Suprapubic skin (tissue), 4 donors: Measurements from ENCODE around the gene XXYLT1. TPM values are rescaled to one million over a fixed set of nuclear protein-coding genes. Genes with fewer than 3 reads are reported as not detected.

ENCODE experiments used
- DNase-seq, 2 donors: peaks; one replicate each; pipeline ENCODE4 v3.0.0-alpha.2; 2019; ENCODE audit warnings: low spot score in 2 of 2
- H3K27ac ChIP-seq: fragments of 200-600 bp; sonication (generic); one replicate; pipeline ENCODE4 v1.5.1; 2019
- H3K27me3 ChIP-seq: fragments of 200-600 bp; sonication (generic); one replicate; pipeline ENCODE4 v1.5.1; 2019
- H3K36me3 ChIP-seq: fragments of 200-600 bp; sonication (generic); one replicate; pipeline ENCODE4 v1.5.1; 2019
- H3K4me1 ChIP-seq: fragments of 200-600 bp; sonication (generic); one replicate; pipeline ENCODE4 v1.5.1; 2019
- H3K4me3 ChIP-seq: fragments of 200-600 bp; sonication (generic); one replicate; pipeline ENCODE4 v1.5.1; 2019; ENCODE audit warnings: mild to moderate bottlenecking
- H3K9me3 ChIP-seq: fragments of 200-600 bp; sonication (generic); one replicate; pipeline ENCODE4 v1.5.1; 2019
- CTCF ChIP-seq, 2 donors: fragments of 200-600 bp in 1 of 2; fragments of 450-650 bp in 1 of 2; sonication (generic) in 1 of 2; IDR thresholded peaks; one replicate each; pipeline ENCODE4 v1.5.1; 2016 to 2019; ENCODE audit warnings: antibody characterized with exemption in 2 of 2, mild to moderate bottlenecking in 1 of 2, moderate library complexity in 1 of 2
- EP300 ChIP-seq: sonication (generic); formaldehyde crosslinking; IDR thresholded peaks from one replicate; pipeline ENCODE4 v1.6.1; 2017; ENCODE audit warnings: antibody characterized with exemption
- POLR2A ChIP-seq, 2 donors: fragments of 450-650 bp; IDR thresholded peaks; one replicate each; pipeline ENCODE4 v1.6.1; 2017; ENCODE audit warnings: antibody characterized with exemption in 2 of 2, mild to moderate bottlenecking in 2 of 2, moderate library complexity in 2 of 2
- POLR2AphosphoS5 ChIP-seq, 3 donors: sonication (generic); formaldehyde crosslinking; IDR thresholded peaks; one replicate each; pipeline ENCODE4 v1.6.1; 2017; ENCODE audit warnings: antibody characterized with exemption in 3 of 3
- WGBS: methylation state at CpG from one replicate; pipeline ENCODE4 v1.1.5; 2018; 5-methylcytosine and 5-hydroxymethylcytosine counted together
- total RNA-seq, 4 donors: library from RNA; depleted of rRNA; stranded (reverse); fragments of >200 nt; gene quantifications; one replicate each; pipeline ENCODE4 v1.1.0, GENCODE V29; 2016

The XXYLT1 gene
- total RNA-seq, 4 donors from 2014 or later, result 8.0 to 19.4 (median 13.2) TPM

GRCh38 chr3:195142519-195142918 lies 128.4 kb downstream of the XXYLT1 start:
- H3K4me3 ChIP-seq, result no peak overlapping the region
- no peak for DNase-seq
- no peak overlapping the region for H3K27ac ChIP-seq
- WGBS, result 97% methylated on average over 10 of the region's 10 CpGs
- TF ChIP-seq POLR2AphosphoS5 (IDR thresholded peaks at IDR 0.05), result no peak
- TF ChIP-seq POLR2A (IDR thresholded peaks at IDR 0.05), result no peak
- TF ChIP-seq CTCF (IDR thresholded peaks at IDR 0.05), result no peak
- no peak for TF ChIP-seq EP300
- H3K36me3 ChIP-seq, result no peaks in the 10 kb centered on the region
- no peaks in the 10 kb centered on the region for H3K9me3 ChIP-seq
- H3K27me3 ChIP-seq, result no peaks in the 10 kb centered on the region
- H3K4me1 ChIP-seq, result peaks cover 19% of the 10 kb centered on the region

GRCh38 chr3:195140816-195141793 lies 129.9 kb downstream of the XXYLT1 start:
- peaks cover 19% of the 10 kb centered on the region for H3K4me1 ChIP-seq
- 89% methylated on average over 12 of the region's 12 CpGs for WGBS

GRCh38 chr3:195140410-195140809 lies 130.5 kb downstream of the XXYLT1 start:
- no peak for TF ChIP-seq POLR2AphosphoS5 (IDR thresholded peaks at IDR 0.05)
- no peak for TF ChIP-seq CTCF (IDR thresholded peaks at IDR 0.05)
- no peak for TF ChIP-seq EP300
- TF ChIP-seq POLR2A (IDR thresholded peaks at IDR 0.05), result no peak
- 96% methylated on average over 1 of the region's 1 CpG for whole genome bisulfite sequencing
- Histone ChIP-seq H3K4me1 (peaks cover 19% of the 10 kb centered on the region), H3K9me3 (no peaks in the 10 kb centered on the region), H3K4me3 (no peak overlapping the region), H3K27me3 (no peaks in the 10 kb centered on the region), H3K36me3 (no peaks in the 10 kb centered on the region), H3K27ac (peak overlapping the region; percentile 76)
- no peak for DNase-seq

More at GRCh38 chr3:195140816-195141793, 129.9 kb downstream of the XXYLT1 start:
- DNase-seq, result no peak
- H3K9me3 ChIP-seq, result no peaks in the 10 kb centered on the region
- H3K4me3 ChIP-seq, result no peak overlapping the region
- H3K27me3 ChIP-seq, result no peaks in the 10 kb centered on the region
- H3K36me3 ChIP-seq, result no peaks in the 10 kb centered on the region
- H3K27ac ChIP-seq, result no peak overlapping the region
- TF ChIP-seq POLR2A (IDR thresholded peaks at IDR 0.05), result no peak
- TF ChIP-seq EP300, result no peak
- no peak for TF ChIP-seq POLR2AphosphoS5 (IDR thresholded peaks at IDR 0.05)
- no peak for TF ChIP-seq CTCF (IDR thresholded peaks at IDR 0.05)

- no peaks in the 10 kb centered on the region for H3K36me3 ChIP-seq
- no peaks in the 10 kb centered on the region for H3K27me3 ChIP-seq
- TF ChIP-seq CTCF (IDR thresholded peaks at IDR 0.05) (no peak), EP300 (no peak), POLR2AphosphoS5 (IDR thresholded peaks at IDR 0.05) (no peak), POLR2A (IDR thresholded peaks at IDR 0.05) (no peak)
- H3K4me1 ChIP-seq, result peaks cover 19% of the 10 kb centered on the region
- DNase-seq, result no peak
- WGBS, result 69% methylated on average over 2 of the region's 4 CpGs
- H3K9me3 ChIP-seq, result no peaks in the 10 kb centered on the region
- no peak overlapping the region for H3K4me3 ChIP-seq
- peak overlapping the region; percentile 76 for H3K27ac ChIP-seq
These were observed 131.1 kb downstream of the XXYLT1 start for GRCh38 chr3:195139876-195140240.

GRCh38 chr3:195139091-195139875 lies 131.7 kb downstream of the XXYLT1 start:
- peak overlapping the region; percentile 76 for H3K27ac ChIP-seq
- DNase-seq, result no peak
- no peak overlapping the region for H3K4me3 ChIP-seq
- no peaks in the 10 kb centered on the region for H3K9me3 ChIP-seq
- H3K27me3 ChIP-seq, result no peaks in the 10 kb centered on the region
- peaks cover 19% of the 10 kb centered on the region for H3K4me1 ChIP-seq
- H3K36me3 ChIP-seq, result no peaks in the 10 kb centered on the region
- 66% methylated on average over 13 of the region's 13 CpGs for WGBS
- TF ChIP-seq EP300 (no peak), CTCF (IDR thresholded peaks at IDR 0.05) (no peak), POLR2A (IDR thresholded peaks at IDR 0.05) (no peak), POLR2AphosphoS5 (IDR thresholded peaks at IDR 0.05) (no peak)
